AG04450 (cell line): ENCODE data around the gene ALPL. TPM values are rescaled to one million over a fixed set of nuclear protein-coding genes. Genes with fewer than 3 reads are reported as not detected.

Source experiments
- CTCF ChIA-PET: fragments of 300-600, 350-600 bp; formaldehyde crosslinking; extraction: SDS; loops from one replicate; lab custom pipeline; 2022; ENCODE audit warnings: antibody characterized with exemption, inconsistent platforms; lab: Charles Lee
- POLR2A ChIA-PET: fragments of 350-600 bp; formaldehyde crosslinking; extraction: SDS; loops from one replicate; lab custom pipeline; 2021; ENCODE audit warnings: antibody characterized with exemption, inconsistent platforms; lab: Yijun Ruan, JAX
- DNase-seq: peaks from one replicate; pipeline ENCODE4 v3.0.0-alpha.2; 2011; ENCODE audit warnings: low read depth, low spot score
- H3K27ac ChIP-seq: one replicate; pipeline ENCODE4 v1.5.1; 2012; ENCODE audit warnings: low read depth, low read length, control low read depth
- H3K27me3 ChIP-seq: one replicate; pipeline ENCODE4 v1.6.0; 2012; ENCODE audit warnings: low read length; ENCODE audit not compliant: control insufficient read depth, insufficient read depth
- H3K4me3 ChIP-seq: 2 replicates; pipeline ENCODE4 v1.5.1; 2011; ENCODE audit warnings: mild to moderate bottlenecking, low read depth, low read length, control low read depth
- H3K9me3 ChIP-seq: 2 replicates; pipeline ENCODE4 v1.5.1; 2012; ENCODE audit warnings: low read length; ENCODE audit not compliant: control insufficient read depth, insufficient read depth
- CTCF ChIP-seq: IDR thresholded peaks from 2 replicates; pipeline ENCODE4 v1.5.1; 2011; ENCODE audit warnings: low read depth, low read length, control low read depth, inconsistent platforms
- polyA plus RNA-seq: library from polyadenylated mRNA; depleted of rRNA; stranded (reverse); fragments of >200 nt; gene quantifications from 2 replicates; pipeline ENCODE4 v1.2.3, GENCODE V29; 2011

ALPL gene
- polyA plus RNA-seq, 1 experiment = 1.8 TPM

GRCh38 chr1:21594501-21594900, 85.3 kb downstream of the ALPL start:
- Histone ChIP-seq H3K27me3 (peaks cover 14% of the 10 kb centered on the region), H3K27ac (no peak overlapping the region), H3K4me3 (no peak overlapping the region), H3K9me3 (no peaks in the 10 kb centered on the region; the same call in 1 of the 2 replicates)
- no peak for DNase-seq
- no peak for TF ChIP-seq CTCF
- POLR2A ChIA-PET = no interaction called here
- CTCF ChIA-PET = interaction anchor here (0.9 to 4.5 kb wide), 3 partner anchors 11 to 224 kb away, joined by 3 to 56 read pairs (median 6); no protein-coding TSS in a partner anchor

- no peak overlapping the region for H3K4me3 ChIP-seq
- peak; percentile 85 for TF ChIP-seq CTCF
- POLR2A ChIA-PET = interaction anchor here (0.5 kb wide), 1 partner anchor 41 kb away, joined by 3 read pairs; no protein-coding TSS in a partner anchor
- CTCF ChIA-PET = interaction anchor here (0.6 to 4.5 kb wide), 13 partner anchors 10 to 333 kb away, joined by 3 to 56 read pairs (median 3); no protein-coding TSS in a partner anchor
- H3K27me3 ChIP-seq = peaks cover 11% of the 10 kb centered on the region
- H3K9me3 ChIP-seq = no peaks in the 10 kb centered on the region; the same call in 1 of the 2 replicates
- no peak overlapping the region for H3K27ac ChIP-seq
- DNase-seq = no peak
Measured at GRCh38 chr1:21594935-21595897, 86.0 kb downstream of the ALPL start.

- no peak overlapping the region for H3K4me3 ChIP-seq
- H3K9me3 ChIP-seq = no peaks in the 10 kb centered on the region; the same call in 1 of the 2 replicates
- H3K27ac ChIP-seq = no peak overlapping the region
- no peak for TF ChIP-seq CTCF
- ChIA-PET POLR2A (no interaction called here), CTCF (interaction anchor here (0.6 to 4.5 kb wide), 11 partner anchors 11 to 334 kb away, joined by 3 to 56 read pairs (median 3); no protein-coding TSS in a partner anchor)
- H3K27me3 ChIP-seq = peaks cover 15% of the 10 kb centered on the region
- no peak for DNase-seq
Measured at GRCh38 chr1:21596174-21596573, 87.0 kb downstream of the ALPL start.

GRCh38 chr1:21596628-21597027, 87.4 kb downstream of the ALPL start:
- CTCF ChIA-PET = interaction anchor here (1.5 to 4.5 kb wide), 3 partner anchors 88 to 226 kb away, joined by 5 to 56 read pairs (median 5); no protein-coding TSS in a partner anchor
- Histone ChIP-seq H3K27ac (no peak overlapping the region), H3K9me3 (no peaks in the 10 kb centered on the region; the same call in 1 of the 2 replicates), H3K27me3 (peaks cover 18% of the 10 kb centered on the region), H3K4me3 (no peak overlapping the region)
- DNase-seq = no peak
- TF ChIP-seq CTCF = no peak
- POLR2A ChIA-PET = no interaction called here

GRCh38 chr1:21597753-21598152, 88.5 kb downstream of the ALPL start:
- H3K4me3 ChIP-seq = no peak overlapping the region
- no peak overlapping the region for H3K27ac ChIP-seq
- ChIA-PET CTCF (interaction anchor here (4.5 kb wide), 1 partner anchor 228 kb away, joined by 56 read pairs; no protein-coding TSS in a partner anchor), POLR2A (no interaction called here)
- no peak for DNase-seq
- peaks cover 21% of the 10 kb centered on the region for H3K27me3 ChIP-seq
- no peak for TF ChIP-seq CTCF
- H3K9me3 ChIP-seq = no peaks in the 10 kb centered on the region; the same call in 1 of the 2 replicates
